GM23248 (cell line): ENCODE results near the gene RPL35. TPM values are rescaled to one million over a fixed set of nuclear protein-coding genes. Genes with fewer than 3 reads are reported as not detected.

Experiments used
- DNase-seq: peaks from one replicate; pipeline ENCODE4 v3.0.0-alpha.2; 2015
- H2AFZ ChIP-seq: fragments of 200-600 bp; sonication (generic); 2 replicates; pipeline ENCODE4 v1.6.1; 2016; ENCODE audit warnings: antibody characterized with exemption
- H3F3A ChIP-seq: fragments of 200-600 bp; sonication (generic); 2 replicates; pipeline ENCODE4 v1.6.1; 2016; ENCODE audit warnings: mild to moderate bottlenecking, antibody characterized with exemption, mixed run types; ENCODE audit not compliant: insufficient read depth
- H3K27ac ChIP-seq: fragments of 200-600 bp; sonication (generic); 2 replicates; pipeline ENCODE4 v1.5.1; 2016; ENCODE audit warnings: mild to moderate bottlenecking
- H3K27me3 ChIP-seq: fragments of 200-600 bp; sonication (generic); replicated peaks from 2 replicates; pipeline ENCODE4 v1.6.1; 2016; ENCODE audit warnings: mild to moderate bottlenecking; ENCODE audit not compliant: insufficient read depth
- H3K36me3 ChIP-seq: fragments of 200-600 bp; sonication (generic); 2 replicates; pipeline ENCODE4 v1.6.1; 2016; ENCODE audit warnings: low read depth, mild to moderate bottlenecking
- H3K4me1 ChIP-seq: fragments of 200-600 bp; sonication (generic); 2 replicates; pipeline ENCODE4 v1.6.1; 2016; ENCODE audit warnings: mild to moderate bottlenecking; ENCODE audit not compliant: insufficient read depth
- H3K4me2 ChIP-seq: fragments of 200-600 bp; sonication (generic); one replicate; pipeline ENCODE4 v1.6.1; 2016; ENCODE audit warnings: mild to moderate bottlenecking; ENCODE audit not compliant: unreplicated experiment
- H3K4me3 ChIP-seq: fragments of 200-600 bp; sonication (generic); 2 replicates; pipeline ENCODE4 v1.5.1; 2016; ENCODE audit warnings: mild to moderate bottlenecking
- H3K79me2 ChIP-seq: fragments of 200-600 bp; sonication (generic); 2 replicates; pipeline ENCODE4 v1.6.1; 2016; ENCODE audit warnings: mild to moderate bottlenecking; ENCODE audit not compliant: insufficient read depth
- H3K9ac ChIP-seq: fragments of 200-600 bp; sonication (generic); 2 replicates; pipeline ENCODE4 v1.6.1; 2016; ENCODE audit warnings: mild to moderate bottlenecking
- H3K9me2 ChIP-seq: fragments of 200-600 bp; sonication (generic); 2 replicates; pipeline ENCODE4 v1.6.1; 2016; ENCODE audit warnings: mixed run types, mild to moderate bottlenecking, moderate library complexity; ENCODE audit not compliant: insufficient read depth
- H3K9me3 ChIP-seq: fragments of 200-600 bp; sonication (generic); one replicate; pipeline ENCODE4 v1.6.1; 2017; ENCODE audit warnings: low read depth
- H4K20me1 ChIP-seq: fragments of 200-600 bp; sonication (generic); 2 replicates; pipeline ENCODE4 v1.6.0; 2016; ENCODE audit not compliant: insufficient read depth
- EZH2 ChIP-seq: fragments of 200-600 bp; sonication (generic); IDR thresholded peaks from 2 replicates; pipeline ENCODE4 v1.6.1; 2018; ENCODE audit warnings: antibody characterized with exemption, mild to moderate bottlenecking; ENCODE audit not compliant: insufficient read depth, poor library complexity, severe bottlenecking
- EZH2phosphoT487 ChIP-seq: fragments of 200-600 bp; sonication (generic); IDR thresholded peaks from 2 replicates; pipeline ENCODE4 v1.6.1; 2018; ENCODE audit warnings: antibody characterized with exemption, moderate library complexity, mild to moderate bottlenecking, low read depth; ENCODE audit not compliant: insufficient read depth
- WGBS, 2 experiments: methylation state at CpG; one replicate each; pipeline ENCODE4 v1.1.6; 2015 to 2017; ENCODE audit warnings: low lambda C conversion rate in 2 of 2, low coverage in 1 of 2; ENCODE audit errors: missing lambda C conversion rate in 2 of 2; 5-methylcytosine and 5-hydroxymethylcytosine counted together
- in situ Hi-C: fragments of 300-500 bp; cut with MboI; formaldehyde crosslinking; loops from 2 replicates; pipeline ENCODE4 v1.15.0; 2020
- polyA plus RNA-seq: library from polyadenylated mRNA; unstranded; fragments of >200 nt; fragmentation: Nextera tagmentation; extraction: Ambion mirVana; gene quantifications from 2 replicates; pipeline ENCODE4 v1.2.1, GENCODE V29; 2016
- total RNA-seq: library from RNA; depleted of rRNA; stranded (reverse); fragments of >200 nt; shearing (Covaris generic); gene quantifications from 2 replicates; pipeline ENCODE4 v1.2.3, GENCODE V29; 2014

Gene RPL35
- total and polyA plus RNA-seq, 2 experiments from 2014 or later = 1,193 to 1,199 TPM

DNA sequence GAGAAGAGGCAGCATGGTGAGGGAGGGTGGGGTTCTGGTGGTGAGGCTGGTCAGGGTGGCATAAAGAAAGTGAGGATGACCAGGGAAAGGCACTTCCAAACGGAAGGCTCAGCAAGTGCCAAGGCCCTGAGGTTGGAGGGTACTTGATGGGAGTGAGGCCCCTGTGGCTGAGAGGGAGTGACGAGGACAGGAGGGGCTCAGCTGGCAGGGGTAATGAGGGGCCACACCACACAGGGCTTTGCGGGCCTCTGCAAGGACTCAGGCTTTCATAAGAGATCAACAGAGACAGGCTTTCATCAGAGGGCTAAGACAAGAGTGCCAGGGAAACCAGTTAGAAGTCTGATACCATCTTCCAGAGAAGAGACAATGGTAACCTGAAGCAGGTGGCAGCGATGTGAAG lies 23.8 kb upstream of the RPL35 start:
- Histone ChIP-seq H2AFZ (no peak overlapping the region), H3F3A (no peaks in the 10 kb centered on the region), H3K36me3 (no peaks in the 10 kb centered on the region; the same call in 1 of the 2 replicates), H3K79me2 (no peaks in the 10 kb centered on the region), H3K9me2 (no peaks in the 10 kb centered on the region), H3K4me3 (no peak overlapping the region), H3K4me1 (no peaks in the 10 kb centered on the region), H4K20me1 (no peaks in the 10 kb centered on the region; the same call in 1 of the 2 replicates), H3K4me2 (no peak overlapping the region), H3K9me3 (no peaks in the 10 kb centered on the region), H3K27ac (no peak overlapping the region), H3K9ac (no peak overlapping the region), H3K27me3 (no peaks in the 10 kb centered on the region)
- no peak for TF ChIP-seq EZH2
- TF ChIP-seq EZH2phosphoT487 = no peak
- no peak for DNase-seq
- WGBS, 2 experiments = 85% methylated on average over 4 of the region's 4 CpGs
- in situ Hi-C loops = no loop called here

DNA sequence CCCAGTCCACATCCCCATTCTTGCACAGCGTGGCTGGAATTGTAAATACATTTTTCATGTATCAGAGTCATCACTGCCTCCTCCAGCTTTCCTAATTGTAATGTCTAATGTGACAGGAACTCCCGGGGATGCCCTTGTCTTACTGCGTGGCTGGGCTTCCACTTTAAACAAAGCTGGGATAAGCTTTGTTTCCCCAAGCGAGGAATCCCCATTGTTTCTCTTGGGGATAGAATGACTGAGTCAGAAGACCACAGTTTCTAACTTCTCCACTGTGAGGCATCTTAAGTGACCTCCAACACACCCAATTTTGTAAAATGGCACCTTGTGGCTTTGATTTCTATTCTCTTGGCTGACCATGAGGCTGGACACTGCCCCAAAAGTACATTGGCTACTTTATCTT lies 22.6 kb upstream of the RPL35 start:
- Histone ChIP-seq H3K9me2 (no peaks in the 10 kb centered on the region), H3K79me2 (no peaks in the 10 kb centered on the region), H2AFZ (no peak overlapping the region), H3K27me3 (no peaks in the 10 kb centered on the region), H3K27ac (no peak overlapping the region), H3K9ac (no peak overlapping the region), H3K9me3 (no peaks in the 10 kb centered on the region), H3K4me2 (no peak overlapping the region), H3K4me1 (no peaks in the 10 kb centered on the region), H3F3A (peaks cover 6% of the 10 kb centered on the region; the same call in 1 of the 2 replicates), H3K36me3 (peaks cover 5% of the 10 kb centered on the region; the same call in 1 of the 2 replicates), H3K4me3 (no peak overlapping the region), H4K20me1 (no peaks in the 10 kb centered on the region; the same call in 1 of the 2 replicates)
- DNase-seq = no peak
- in situ Hi-C loops = no loop called here
- WGBS, 2 experiments = 78 to 84% methylated on average over 4 of the region's 4 CpGs
- TF ChIP-seq EZH2 = no peak
- TF ChIP-seq EZH2phosphoT487 = no peak

DNA sequence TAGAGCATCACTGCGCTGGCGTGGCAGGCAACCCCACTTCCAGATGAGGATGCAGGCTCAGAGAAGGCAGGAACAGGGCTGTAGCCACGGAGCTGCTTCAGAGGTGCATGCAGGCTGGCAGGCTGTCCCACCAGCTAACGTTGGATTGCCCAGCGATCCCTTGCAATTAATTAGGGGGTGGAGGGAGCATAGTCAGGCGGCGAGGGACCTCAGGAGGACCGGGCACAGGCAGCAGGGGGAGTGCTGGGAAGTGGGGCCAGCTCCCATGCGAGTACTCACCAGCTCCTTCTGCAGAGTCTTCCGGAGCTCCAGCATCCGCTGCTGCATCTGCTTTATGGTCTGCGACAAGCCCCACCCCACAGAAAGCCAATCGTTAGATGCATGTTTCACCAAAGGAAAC lies 20.5 kb upstream of the RPL35 start:
- no peaks in the 10 kb centered on the region for H3K27me3 ChIP-seq
- no peak for TF ChIP-seq EZH2
- H2AFZ ChIP-seq = no peak overlapping the region
- no peak overlapping the region for H3K9ac ChIP-seq
- no peaks in the 10 kb centered on the region for H3K9me3 ChIP-seq
- peaks cover 6% of the 10 kb centered on the region for H3K79me2 ChIP-seq
- no peaks in the 10 kb centered on the region for H4K20me1 ChIP-seq
- WGBS, 2 experiments = 69 to 78% methylated on average over 13 of the region's 13 CpGs
- H3K4me1 ChIP-seq = no peaks in the 10 kb centered on the region
- peaks cover 27% of the 10 kb centered on the region for H3F3A ChIP-seq
- in situ Hi-C loops = no loop called here
- no peak overlapping the region for H3K27ac ChIP-seq
- H3K4me3 ChIP-seq = no peak overlapping the region
- H3K36me3 ChIP-seq = peaks cover 25% of the 10 kb centered on the region
- H3K4me2 ChIP-seq = no peak overlapping the region
- no peaks in the 10 kb centered on the region for H3K9me2 ChIP-seq
- DNase-seq = no peak

GRCh38 chr9:124881138-124881743 lies 19.5 kb upstream of the RPL35 start:
- Histone ChIP-seq H4K20me1 (no peaks in the 10 kb centered on the region), H3K27ac (no peak overlapping the region), H3K79me2 (peaks cover 16% of the 10 kb centered on the region), H3K4me3 (no peak overlapping the region), H3K4me2 (no peak overlapping the region), H3F3A (peaks cover 35% of the 10 kb centered on the region), H3K27me3 (no peaks in the 10 kb centered on the region), H3K9me2 (no peaks in the 10 kb centered on the region), H3K36me3 (peaks cover 35% of the 10 kb centered on the region), H3K9ac (no peak overlapping the region), H2AFZ (no peak overlapping the region), H3K9me3 (no peaks in the 10 kb centered on the region), H3K4me1 (no peaks in the 10 kb centered on the region)
- WGBS, 2 experiments = 91 to 92% methylated on average over 16 of the region's 16 CpGs
- no peak for DNase-seq
- TF ChIP-seq EZH2phosphoT487 (no peak), EZH2 (no peak)
- in situ Hi-C loops = no loop called here
